GM19240 (cell line): ENCODE data around the gene FKRP.

ENCODE experiments used
- DNase-seq: peaks from one replicate; pipeline ENCODE4 v3.0.0; 2011; ENCODE audit warnings: low spot score; ENCODE audit not compliant: insufficient read length

FKRP gene

GRCh38 chr19:46719629-46720502, 26.0 kb upstream of the FKRP start:
- DNase-seq: no peak

GRCh38 chr19:46720503-46721239, 25.2 kb upstream of the FKRP start:
- no peak for DNase-seq

- DNase-seq: no peak
These were observed 24.4 kb upstream of the FKRP start for GRCh38 chr19:46721269-46722003.

GRCh38 chr19:46722004-46722380, 23.9 kb upstream of the FKRP start:
- no peak for DNase-seq

GRCh38 chr19:46722421-46723022, 23.3 kb upstream of the FKRP start:
- no peak for DNase-seq

- DNase-seq: no peak
These were observed 22.8 kb upstream of the FKRP start for GRCh38 chr19:46723023-46723461.

GRCh38 chr19:46723471-46723870, 22.4 kb upstream of the FKRP start:
- no peak for DNase-seq

GRCh38 chr19:46724468-46724867, 21.4 kb upstream of the FKRP start:
- DNase-seq: no peak

GRCh38 chr19:46725036-46725820, 20.6 kb upstream of the FKRP start:
- no peak for DNase-seq

GRCh38 chr19:46725859-46726393, 19.9 kb upstream of the FKRP start:
- no peak for DNase-seq

- DNase-seq: no peak
These were observed 19.3 kb upstream of the FKRP start for GRCh38 chr19:46726551-46726950.

GRCh38 chr19:46726971-46727501, 18.8 kb upstream of the FKRP start:
- no peak for DNase-seq

- DNase-seq: no peak
These were observed 18.1 kb upstream of the FKRP start for GRCh38 chr19:46727757-46728156.

- DNase-seq: no peak
These were observed 17.6 kb upstream of the FKRP start for GRCh38 chr19:46728208-46728607.

- DNase-seq: peak; percentile 94
These were observed 17.0 kb upstream of the FKRP start for GRCh38 chr19:46728693-46729339.

GRCh38 chr19:46729696-46730095, 16.2 kb upstream of the FKRP start:
- DNase-seq: no peak

- no peak for DNase-seq
These were observed 15.7 kb upstream of the FKRP start for GRCh38 chr19:46730187-46730586.

- DNase-seq: no peak
These were observed 15.3 kb upstream of the FKRP start for GRCh38 chr19:46730595-46730994.

GRCh38 chr19:46731007-46731501, 14.8 kb upstream of the FKRP start:
- no peak for DNase-seq
